Small intestine (tissue), 7 donors: ENCODE data around the gene ART5. TPM values are rescaled to one million over a fixed set of nuclear protein-coding genes. Genes with fewer than 3 reads are reported as not detected.
"Not testable (repeated sequence)": the region's sequence is repeated elsewhere in the genome, so short reads cannot be mapped to it uniquely, and the experiment has no call there.

Source experiments
- DNase-seq, 2 donors: peaks; one replicate each; pipeline versions ENCODE4 v3.0.0 to v3.0.0-alpha.2; 2013
- FAIRE-seq: peaks from 2 replicates; lab custom pipeline; 2012; peaks lifted over from hg19 to GRCh38; lab: Jason Lieb, UNC
- H3K27ac ChIP-seq, 3 donors: one replicate each; pipeline ENCODE4 v1.5.1; 2013; ENCODE audit warnings: low read length in 2 of 3, mild to moderate bottlenecking in 2 of 3, control low read depth in 1 of 3, inconsistent platforms in 1 of 3, low read depth in 1 of 3, moderate library complexity in 1 of 3
- H3K27me3 ChIP-seq, 3 donors: one replicate each; pipeline ENCODE4 v1.6.1; 2013; ENCODE audit warnings: low read length in 3 of 3, inconsistent platforms in 1 of 3; ENCODE audit not compliant: control insufficient read depth in 3 of 3, insufficient read depth in 3 of 3
- H3K36me3 ChIP-seq, 3 donors: one replicate each; pipeline ENCODE4 v1.6.1; 2013; ENCODE audit warnings: low read length in 3 of 3, inconsistent platforms in 1 of 3, low read depth in 1 of 3, mild to moderate bottlenecking in 1 of 3, moderate library complexity in 1 of 3; ENCODE audit not compliant: control insufficient read depth in 3 of 3, insufficient read depth in 2 of 3
- H3K4me1 ChIP-seq, 3 donors: one replicate each; pipeline ENCODE4 v1.6.1; 2013; ENCODE audit warnings: low read length in 2 of 3, inconsistent platforms in 1 of 3, low read depth in 1 of 3, mild to moderate bottlenecking in 1 of 3, moderate library complexity in 1 of 3; ENCODE audit not compliant: control insufficient read depth in 3 of 3, insufficient read depth in 2 of 3
- H3K4me3 ChIP-seq, 3 donors: one replicate each; pipeline ENCODE4 v1.5.1; 2013; ENCODE audit warnings: low read length in 3 of 3, control low read depth in 1 of 3, inconsistent platforms in 1 of 3, low read depth in 1 of 3, mild to moderate bottlenecking in 1 of 3, moderate library complexity in 1 of 3
- H3K9me3 ChIP-seq, 2 donors: one replicate each; pipeline ENCODE4 v1.6.1; 2013; ENCODE audit warnings: low read depth in 1 of 2, low read length in 1 of 2; ENCODE audit not compliant: control insufficient read depth in 2 of 2, insufficient read depth in 1 of 2
- WGBS, 3 donors: extraction: QIAGEN DNeasy Blood & Tissue Kit; methylation state at CpG; one replicate each; pipeline ENCODE4 v1.1.7; 2013; 5-methylcytosine and 5-hydroxymethylcytosine counted together
- polyA plus RNA-seq, 4 donors: library from polyadenylated mRNA; stranded (reverse) in 3 of 4; unstranded in 1 of 4; fragments of 200-250 nt in 3 of 4; fragments of 120-200 nt in 1 of 4; gene quantifications; one replicate each; pipeline versions ENCODE4 v1.2.1 to v1.2.3, GENCODE V29; 2013
- donor health status: healthy with polysubstance abuse.
- donor health status: control.
- donor health status: control.
- donor health status: Bipolar disorder and iron deficiency.
- donor health status: healthy.

ART5 gene
- polyA plus RNA-seq, 4 donors, result 0.09 to 0.25 TPM; not detected in 2

DNA sequence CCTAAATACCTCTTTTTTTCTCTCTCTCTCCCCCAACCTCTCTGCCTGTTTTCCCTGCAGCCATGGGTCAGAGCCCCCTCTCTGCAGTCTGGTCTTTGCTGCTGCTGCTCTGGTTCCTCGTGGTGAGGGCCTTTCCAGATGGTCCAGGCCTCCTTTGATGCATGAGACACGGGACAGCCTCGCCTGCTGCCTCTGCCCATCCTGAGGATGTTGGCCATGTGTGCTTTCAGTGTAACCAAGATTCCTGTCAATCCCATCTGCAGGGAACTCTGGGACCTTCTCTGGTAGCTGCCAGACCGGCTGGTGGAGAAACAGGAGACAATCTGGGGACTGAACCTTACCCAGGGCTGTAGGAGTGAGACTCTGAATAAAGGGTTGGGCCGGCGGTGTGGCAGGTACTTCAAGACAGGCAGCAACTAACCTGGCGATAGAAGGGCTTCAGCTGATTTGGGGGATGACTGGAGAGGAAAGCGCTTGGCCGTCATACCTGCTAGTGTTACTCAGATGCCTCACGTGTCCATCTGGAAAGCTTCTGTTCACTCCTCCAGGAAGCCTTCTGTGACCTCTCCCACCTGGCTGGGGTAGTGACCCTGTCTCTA is 22.3 kb upstream of the ART5 start:
- FAIRE-seq (no peak), DNase-seq (no peak)
- Histone ChIP-seq H3K27ac (no peak overlapping the region), H3K9me3 (no peaks in the 10 kb centered on the region), H3K4me1 (no peaks in the 10 kb centered on the region), H3K4me3 (no peak overlapping the region), H3K36me3 (peaks cover 6 to 48% (median 21%) of the 10 kb centered on the region in 3 donors), H3K27me3 (no peaks in the 10 kb centered on the region)
- 77 to 89% (median 85%) methylated on average over 10 of the region's 10 CpGs for WGBS, 3 donors

DNA sequence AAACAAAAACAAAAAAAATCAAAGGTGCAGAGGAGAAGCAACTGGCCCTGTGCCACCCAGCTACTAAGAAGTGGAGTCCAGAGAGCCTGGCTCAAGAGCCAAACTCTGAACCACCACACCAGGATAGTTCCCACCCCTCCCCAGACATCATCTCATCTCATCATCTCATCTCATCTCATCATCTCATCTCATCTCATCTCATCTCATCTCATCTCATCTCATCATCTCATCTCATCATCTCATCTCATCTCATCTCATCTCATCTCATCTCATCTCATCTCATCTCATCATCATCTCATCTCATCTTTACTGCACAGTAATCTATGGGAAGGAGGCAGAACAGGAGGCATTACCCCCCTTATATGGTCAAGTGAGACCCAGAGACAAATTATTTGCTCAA is 21.1 kb upstream of the ART5 start:
- Histone ChIP-seq H3K36me3 (peaks cover 5 to 36% (median 18%) of the 10 kb centered on the region in 3 donors), H3K4me3 (no peak overlapping the region), H3K27me3 (no peaks in the 10 kb centered on the region), H3K9me3 (no peaks in the 10 kb centered on the region), H3K4me1 (no peaks in the 10 kb centered on the region), H3K27ac (no peak overlapping the region)
- FAIRE-seq, result no peak
- DNase-seq, result no peak

DNA sequence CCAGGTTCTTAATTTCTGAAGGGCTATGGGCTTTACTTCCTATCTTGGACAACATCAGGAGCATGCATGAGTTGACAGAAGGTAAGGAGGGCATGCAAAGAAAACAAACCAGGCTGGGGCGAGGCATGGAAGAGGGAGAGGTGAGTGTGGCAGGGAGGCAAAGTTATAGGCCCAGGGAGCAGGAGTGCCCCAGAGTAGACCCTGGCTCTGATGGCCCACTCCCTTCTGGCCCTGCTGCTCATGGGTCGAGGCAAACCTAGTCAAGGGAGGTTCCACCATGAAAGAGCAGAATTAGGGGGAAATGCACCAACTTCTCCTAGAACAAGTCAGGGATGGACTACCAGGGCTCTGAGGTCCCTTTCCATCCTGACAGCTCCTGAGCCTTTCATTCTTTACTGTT is 19.2 kb upstream of the ART5 start:
- H3K4me1 ChIP-seq, result no peaks in the 10 kb centered on the region
- H3K9me3 ChIP-seq, result no peaks in the 10 kb centered on the region
- H3K36me3 ChIP-seq, result peaks cover 0 to 18% (median 3%) of the 10 kb centered on the region in 3 donors
- no peak overlapping the region for H3K4me3 ChIP-seq
- DNase-seq, result no peak
- 68 to 88% (median 71%) methylated on average over 2 of the region's 2 CpGs for WGBS, 3 donors
- no peaks in the 10 kb centered on the region for H3K27me3 ChIP-seq
- no peak for FAIRE-seq
- no peak overlapping the region for H3K27ac ChIP-seq

DNA sequence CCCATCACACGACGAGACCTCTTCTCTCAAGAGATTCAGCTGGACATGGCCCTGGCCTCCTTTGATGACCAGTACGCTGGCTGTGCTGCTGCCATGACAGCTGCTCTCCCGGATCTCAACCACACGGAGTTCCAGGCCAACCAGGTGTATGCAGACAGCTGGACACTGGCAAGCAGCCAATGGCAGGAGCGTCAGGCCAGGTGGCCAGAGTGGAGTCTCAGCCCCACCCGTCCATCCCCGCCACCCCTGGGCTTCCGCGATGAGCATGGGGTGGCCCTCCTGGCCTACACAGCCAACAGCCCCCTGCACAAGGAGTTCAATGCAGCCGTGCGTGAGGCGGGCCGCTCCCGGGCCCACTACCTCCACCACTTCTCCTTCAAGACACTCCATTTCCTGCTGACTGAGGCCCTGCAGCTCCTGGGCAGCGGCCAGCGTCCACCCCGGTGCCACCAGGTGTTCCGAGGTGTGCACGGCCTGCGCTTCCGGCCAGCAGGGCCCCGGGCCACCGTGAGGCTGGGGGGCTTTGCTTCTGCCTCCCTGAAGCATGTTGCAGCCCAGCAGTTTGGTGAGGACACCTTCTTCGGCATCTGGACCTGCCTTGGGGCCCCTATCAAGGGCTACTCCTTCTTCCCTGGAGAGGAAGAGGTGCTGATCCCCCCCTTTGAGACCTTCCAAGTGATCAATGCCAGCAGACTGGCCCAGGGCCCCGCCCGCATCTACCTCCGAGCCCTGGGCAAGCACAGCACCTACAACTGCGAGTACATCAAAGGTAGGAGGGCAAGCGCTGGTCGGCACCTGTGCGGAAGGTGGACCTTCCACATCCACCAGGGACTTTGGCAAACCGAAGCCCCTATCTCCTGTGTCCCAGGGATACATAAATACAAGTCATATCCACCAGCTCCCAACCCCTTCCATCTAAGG is 18.1 kb upstream of the ART5 start:
- Histone ChIP-seq H3K9me3 (no peaks in the 10 kb centered on the region), H3K36me3 (peaks cover 0 to 10% (median 0%) of the 10 kb centered on the region in 3 donors), H3K27me3 (no peaks in the 10 kb centered on the region), H3K4me1 (no peaks in the 10 kb centered on the region), H3K27ac (no peak overlapping the region), H3K4me3 (no peak overlapping the region)
- WGBS, 3 donors, result 80 to 89% (median 81%) methylated on average over 31 to 33 of the region's 33 CpGs
- no peak for FAIRE-seq
- no peak for DNase-seq

DNA sequence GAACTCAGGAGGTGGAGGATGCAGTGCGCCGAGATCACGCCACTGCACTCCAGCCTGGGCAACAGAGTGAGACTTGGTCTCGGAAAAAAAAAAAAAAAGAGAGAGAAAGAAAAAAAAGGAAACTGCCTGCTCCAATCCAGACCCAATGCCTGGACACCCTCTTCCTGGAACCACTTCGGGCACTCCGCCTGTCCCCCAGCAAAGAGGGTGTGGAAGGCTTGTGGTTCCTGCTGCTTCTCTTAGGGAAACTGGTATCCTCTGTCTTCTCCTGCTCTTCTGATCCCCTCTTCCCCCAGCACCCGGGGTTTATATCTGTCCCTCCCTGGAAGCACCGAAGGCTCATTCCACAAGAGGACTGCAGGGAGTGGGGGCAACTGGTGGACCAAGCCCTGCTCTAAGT is 16.5 kb upstream of the ART5 start:
- Histone ChIP-seq H3K9me3 (no peaks in the 10 kb centered on the region), H3K4me3 (no peak overlapping the region), H3K36me3 (no peaks in the 10 kb centered on the region), H3K27ac (no peak overlapping the region), H3K4me1 (no peaks in the 10 kb centered on the region), H3K27me3 (peaks cover 0 to 2% (median 0%) of the 10 kb centered on the region in 3 donors)
- DNase-seq, result no peak
- 91 to 96% (median 93%) methylated on average over 8 of the region's 8 CpGs for WGBS, 3 donors
- no peak for FAIRE-seq

DNA sequence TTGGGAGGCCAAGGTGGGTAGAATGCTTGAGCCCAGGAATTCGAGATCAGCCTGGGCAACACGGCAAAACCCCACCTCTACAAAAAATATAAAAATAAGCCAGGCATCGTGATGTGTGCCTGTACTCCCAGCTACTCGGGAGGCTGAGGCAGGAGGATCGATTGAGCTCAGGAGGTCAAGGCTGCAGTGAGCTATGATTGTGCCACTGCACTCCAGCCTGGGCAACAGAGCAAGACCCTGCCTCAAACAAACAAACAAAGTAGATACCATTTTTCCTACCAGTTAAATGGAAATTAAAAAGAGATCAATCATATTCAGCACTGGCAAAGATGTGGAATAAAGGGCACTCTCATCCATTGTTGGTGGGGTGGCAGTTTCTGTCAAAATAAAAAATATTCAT is 15.5 kb upstream of the ART5 start:
- not testable (repeated sequence) for H3K4me1 ChIP-seq, H3K27ac ChIP-seq, H3K27me3 ChIP-seq, H3K36me3 ChIP-seq, H3K9me3 ChIP-seq, DNase-seq, FAIRE-seq, H3K4me3 ChIP-seq
- 70 to 86% (median 72%) methylated on average over 5 of the region's 5 CpGs for WGBS, 3 donors

DNA sequence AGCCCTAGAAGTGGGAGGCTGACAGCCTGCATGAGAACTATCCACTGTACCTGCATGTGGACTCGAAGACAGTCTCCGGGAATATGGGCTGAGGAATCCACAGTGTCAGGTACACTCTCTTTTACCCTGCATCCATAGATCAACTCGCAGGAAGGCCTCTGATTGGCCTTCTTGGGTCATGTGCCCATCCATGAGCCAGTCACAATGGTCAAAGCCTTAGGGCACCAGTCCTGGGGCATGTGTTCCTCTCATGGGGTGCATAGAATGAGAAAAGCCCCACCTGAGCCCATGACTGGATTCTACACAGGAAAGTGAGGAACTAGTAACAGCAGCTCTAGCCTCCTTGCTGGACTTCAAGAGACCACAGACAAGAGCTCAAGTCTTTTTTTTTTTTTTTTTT is 13.8 kb upstream of the ART5 start:
- FAIRE-seq, result no peak
- no peaks in the 10 kb centered on the region for H3K36me3 ChIP-seq
- no peak overlapping the region for H3K27ac ChIP-seq
- no peaks in the 10 kb centered on the region for H3K9me3 ChIP-seq
- 89 to 94% (median 92%) methylated on average over 3 of the region's 3 CpGs for WGBS, 3 donors
- H3K4me3 ChIP-seq, result no peak overlapping the region
- no peaks in the 10 kb centered on the region for H3K4me1 ChIP-seq
- no peak for DNase-seq
- H3K27me3 ChIP-seq, result peaks cover 0 to 3% (median 0%) of the 10 kb centered on the region in 3 donors

DNA sequence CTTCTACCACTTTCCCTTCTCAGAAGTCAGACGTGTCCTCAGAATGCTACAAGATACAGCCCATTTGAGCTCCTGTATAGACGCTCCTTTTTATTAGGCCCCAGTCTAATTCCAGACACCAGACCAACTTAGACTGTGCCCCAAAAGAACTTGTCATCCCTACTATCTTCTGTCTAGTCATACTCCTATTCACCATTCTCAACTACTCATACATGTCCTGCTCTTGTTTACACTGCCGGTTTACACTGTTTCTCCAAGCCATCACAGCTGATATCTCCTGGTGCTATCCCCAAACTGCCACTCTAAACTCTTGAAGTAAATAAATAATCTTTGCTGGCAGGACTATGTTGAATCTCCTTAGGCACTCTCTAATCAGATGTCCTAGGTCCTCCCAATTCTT is 10.7 kb upstream of the ART5 start:
- H3K27ac ChIP-seq, H3K36me3 ChIP-seq, FAIRE-seq, H3K9me3 ChIP-seq, DNase-seq, H3K4me1 ChIP-seq, H3K4me3 ChIP-seq: not testable (repeated sequence)
- 90 to 97% (median 92%) methylated on average over 2 of the region's 3 CpGs for WGBS, 3 donors
- H3K27me3 ChIP-seq, result peaks cover 0 to 16% (median 0%) of the 10 kb centered on the region in 3 donors
